ENCODE measurements around the gene PSEN1.
"Not testable (repeated sequence)": the region's sequence is repeated elsewhere in the genome, so short reads cannot be mapped to it uniquely, and the experiment has no call there.

PSEN1 gene

GRCh38 chr14:73172500-73172899 lies 36.2 kb downstream of the PSEN1 start:
- Mint-ChIP-seq H3K27ac (no peak overlapping the region), H3K4me1 (ENCODE audit: low read depth) (peaks cover 3% of the 10 kb centered on the region), H3K4me3 (no peak overlapping the region), H3K9me3 (no peaks in the 10 kb centered on the region), H3K36me3 (ENCODE audit: low read depth) (peaks cover 44% of the 10 kb centered on the region), H3K27me3 (ENCODE audit: low read depth) (no peaks in the 10 kb centered on the region)
- DNase-seq (ENCODE audit: low spot score), result no peak

DNA sequence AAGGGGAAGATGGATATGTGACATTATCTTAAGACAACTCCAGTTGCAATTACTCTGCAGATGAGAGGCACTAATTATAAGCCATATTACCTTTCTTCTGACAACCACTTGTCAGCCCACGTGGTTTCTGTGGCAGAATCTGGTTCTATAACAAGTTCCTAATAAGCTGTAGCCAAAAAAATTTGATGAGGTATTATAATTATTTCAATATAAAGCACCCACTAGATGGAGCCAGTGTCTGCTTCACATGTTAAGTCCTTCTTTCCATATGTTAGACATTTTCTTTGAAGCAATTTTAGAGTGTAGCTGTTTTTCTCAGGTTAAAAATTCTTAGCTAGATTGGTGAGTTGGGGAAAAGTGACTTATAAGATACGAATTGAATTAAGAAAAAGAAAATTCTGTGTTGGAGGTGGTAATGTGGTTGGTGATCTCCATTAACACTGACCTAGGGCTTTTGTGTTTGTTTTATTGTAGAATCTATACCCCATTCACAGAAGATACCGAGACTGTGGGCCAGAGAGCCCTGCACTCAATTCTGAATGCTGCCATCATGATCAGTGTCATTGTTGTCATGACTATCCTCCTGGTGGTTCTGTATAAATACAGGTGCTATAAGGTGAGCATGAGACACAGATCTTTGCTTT lies 36.9 kb downstream of the PSEN1 start:
- DNase-seq (ENCODE audit: low spot score), result no peak
- Mint-ChIP-seq H3K4me1 (ENCODE audit: low read depth) (peaks cover 3% of the 10 kb centered on the region), H3K27me3 (ENCODE audit: low read depth) (no peaks in the 10 kb centered on the region), H3K4me3 (no peak overlapping the region), H3K36me3 (ENCODE audit: low read depth) (peaks cover 45% of the 10 kb centered on the region), H3K27ac (no peak overlapping the region), H3K9me3 (no peaks in the 10 kb centered on the region)

DNA sequence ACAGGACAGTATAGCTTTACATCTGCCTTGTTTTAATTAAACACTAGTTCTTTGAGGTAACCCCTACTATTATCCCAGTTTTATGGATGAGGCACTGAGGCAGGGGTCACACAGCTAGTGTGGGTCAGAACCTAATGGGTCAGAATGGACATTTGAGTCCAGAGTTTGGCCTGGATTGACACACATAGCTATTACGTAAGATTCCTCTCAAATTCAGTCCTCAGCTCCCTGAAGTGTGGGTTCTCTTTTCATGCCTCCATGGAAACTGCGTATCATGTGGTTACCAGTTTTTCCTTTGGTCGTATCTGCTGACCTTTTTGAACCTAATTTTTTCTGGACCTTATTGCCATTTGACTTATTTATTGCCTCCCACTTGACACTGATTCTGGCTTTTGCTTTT lies 40.4 kb downstream of the PSEN1 start:
- H3K36me3 Mint-ChIP-seq (ENCODE audit: low read depth), result peaks cover 32% of the 10 kb centered on the region

DNA sequence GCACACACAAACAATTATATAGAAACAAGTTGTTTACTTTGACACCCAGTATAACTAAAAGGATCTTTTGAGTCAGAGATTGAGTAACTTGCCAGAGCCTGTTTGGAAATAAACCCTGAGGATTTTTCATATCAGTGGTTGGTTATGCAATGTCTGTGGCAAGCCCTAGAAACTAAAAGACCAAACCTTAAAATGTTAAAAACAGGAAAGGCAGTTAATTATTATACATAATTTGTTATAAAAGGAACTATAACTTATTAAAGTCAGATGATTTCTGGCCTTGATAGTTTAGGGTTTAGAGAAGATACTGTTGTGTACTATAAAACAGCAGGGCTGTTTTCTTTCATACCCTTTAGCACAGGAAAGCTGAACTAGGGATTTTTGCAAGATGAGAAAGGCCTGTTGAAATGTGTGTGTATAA lies 44.1 kb downstream of the PSEN1 start:
- Mint-ChIP-seq H3K27ac (no peak overlapping the region), H3K4me3 (no peak overlapping the region), H3K9me3 (no peaks in the 10 kb centered on the region), H3K4me1 (ENCODE audit: low read depth) (peaks cover 3% of the 10 kb centered on the region), H3K36me3 (ENCODE audit: low read depth) (peaks cover 21% of the 10 kb centered on the region), H3K27me3 (ENCODE audit: low read depth) (no peaks in the 10 kb centered on the region)
- no peak for DNase-seq (ENCODE audit: low spot score)

More for the DNA sequence above, 40.4 kb downstream of the PSEN1 start:
- Mint-ChIP-seq H3K4me3 (no peak overlapping the region), H3K9me3 (no peaks in the 10 kb centered on the region), H3K4me1 (ENCODE audit: low read depth) (peaks cover 3% of the 10 kb centered on the region), H3K27ac (no peak overlapping the region), H3K27me3 (ENCODE audit: low read depth) (no peaks in the 10 kb centered on the region)
- no peak for DNase-seq (ENCODE audit: low spot score)

DNA sequence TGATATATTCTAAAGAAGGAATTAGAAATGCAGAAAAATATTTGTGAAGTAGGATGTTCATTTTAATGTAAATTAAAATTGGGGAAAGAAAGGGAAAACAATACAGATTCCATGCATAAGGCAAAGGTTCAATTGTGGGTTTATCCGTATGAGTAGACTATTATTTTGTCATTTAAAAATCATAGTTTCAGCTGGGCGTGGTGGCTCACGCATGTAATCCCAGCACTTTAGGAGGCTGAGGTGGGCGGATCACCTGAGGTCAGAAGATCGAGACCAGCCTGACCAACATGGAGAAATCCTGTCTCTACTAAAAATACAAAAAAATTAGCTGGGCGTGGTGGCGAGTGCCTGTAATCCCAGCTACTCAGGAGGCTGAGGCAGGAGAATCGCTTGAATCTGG lies 44.7 kb downstream of the PSEN1 start:
- not testable (repeated sequence) for H3K4me1 Mint-ChIP-seq (ENCODE audit: low read depth); H3K27ac Mint-ChIP-seq; H3K4me3 Mint-ChIP-seq; H3K9me3 Mint-ChIP-seq; H3K27me3 Mint-ChIP-seq (ENCODE audit: low read depth); DNase-seq (ENCODE audit: low spot score)
- H3K36me3 Mint-ChIP-seq (ENCODE audit: low read depth), result peaks cover 19% of the 10 kb centered on the region

- no peaks in the 10 kb centered on the region for H3K9me3 Mint-ChIP-seq
- DNase-seq (ENCODE audit: low spot score), result no peak
- H3K36me3 Mint-ChIP-seq (ENCODE audit: low read depth), result peaks cover 23% of the 10 kb centered on the region
- no peaks in the 10 kb centered on the region for H3K4me1 Mint-ChIP-seq (ENCODE audit: low read depth)
- H3K4me3 Mint-ChIP-seq, result no peak overlapping the region
- no peak overlapping the region for H3K27ac Mint-ChIP-seq
- no peaks in the 10 kb centered on the region for H3K27me3 Mint-ChIP-seq (ENCODE audit: low read depth)
Measured at GRCh38 chr14:73188501-73188911, 52.2 kb downstream of the PSEN1 start.

DNA sequence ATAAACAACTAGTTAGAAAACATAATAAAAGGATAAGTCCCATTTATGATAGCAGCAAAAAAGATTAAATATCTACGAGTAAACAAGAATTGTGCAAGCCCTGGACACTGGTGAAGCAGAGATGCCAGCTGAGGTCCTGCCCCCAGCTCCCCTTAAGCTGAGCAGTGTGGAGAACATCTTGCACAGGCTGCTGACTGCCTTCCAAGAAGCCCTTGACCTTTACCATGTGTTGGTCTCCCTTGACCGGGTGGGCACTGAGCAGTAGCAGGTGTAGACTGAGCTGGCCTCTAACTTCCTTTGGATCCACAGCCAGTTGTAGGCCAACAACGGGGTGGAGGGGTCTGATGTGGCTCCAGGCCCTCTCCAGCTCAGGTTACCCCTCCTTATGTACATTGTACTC lies 53.3 kb downstream of the PSEN1 start:
- peaks cover 30% of the 10 kb centered on the region for H3K36me3 Mint-ChIP-seq (ENCODE audit: low read depth)

GRCh38 chr14:73191441-73191840 lies 55.1 kb downstream of the PSEN1 start:
- no peaks in the 10 kb centered on the region for H3K27me3 Mint-ChIP-seq (ENCODE audit: low read depth)
- H3K36me3 Mint-ChIP-seq (ENCODE audit: low read depth), result peaks cover 42% of the 10 kb centered on the region
- H3K9me3 Mint-ChIP-seq, result no peaks in the 10 kb centered on the region
- no peak overlapping the region for H3K4me3 Mint-ChIP-seq
- H3K27ac Mint-ChIP-seq, result no peak overlapping the region
- no peaks in the 10 kb centered on the region for H3K4me1 Mint-ChIP-seq (ENCODE audit: low read depth)
- no peak for DNase-seq (ENCODE audit: low spot score)

More for the DNA sequence above, 53.3 kb downstream of the PSEN1 start:
- no peaks in the 10 kb centered on the region for H3K4me1 Mint-ChIP-seq (ENCODE audit: low read depth)
- no peaks in the 10 kb centered on the region for H3K9me3 Mint-ChIP-seq
- H3K4me3 Mint-ChIP-seq, result no peak overlapping the region
- H3K27ac Mint-ChIP-seq, result no peak overlapping the region
- no peaks in the 10 kb centered on the region for H3K27me3 Mint-ChIP-seq (ENCODE audit: low read depth)
- no peak for DNase-seq (ENCODE audit: low spot score)

DNA sequence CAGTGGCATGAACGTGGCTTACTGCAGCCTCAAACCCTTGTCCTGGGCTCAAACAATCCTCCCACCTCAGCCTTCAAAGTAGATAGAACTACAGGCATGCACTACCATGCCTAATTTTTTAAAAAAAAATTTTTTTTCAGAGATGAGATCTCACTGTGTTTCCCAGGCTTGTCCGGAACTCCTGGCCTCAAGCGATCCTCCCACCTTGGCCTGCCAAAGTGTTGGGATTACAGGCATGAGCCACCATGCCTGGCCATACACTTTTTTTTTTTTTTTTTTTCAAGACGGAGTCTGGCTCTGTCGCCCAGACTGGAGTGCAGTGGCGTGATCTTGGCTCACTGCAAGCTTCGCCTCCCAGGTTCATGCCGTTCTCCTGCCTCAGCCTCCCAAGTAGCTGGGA lies 58.0 kb downstream of the PSEN1 start:
- H3K27ac Mint-ChIP-seq; DNase-seq (ENCODE audit: low spot score); H3K4me1 Mint-ChIP-seq (ENCODE audit: low read depth); H3K4me3 Mint-ChIP-seq; H3K9me3 Mint-ChIP-seq; H3K27me3 Mint-ChIP-seq (ENCODE audit: low read depth): not testable (repeated sequence)
- H3K36me3 Mint-ChIP-seq (ENCODE audit: low read depth), result peaks cover 46% of the 10 kb centered on the region

DNA sequence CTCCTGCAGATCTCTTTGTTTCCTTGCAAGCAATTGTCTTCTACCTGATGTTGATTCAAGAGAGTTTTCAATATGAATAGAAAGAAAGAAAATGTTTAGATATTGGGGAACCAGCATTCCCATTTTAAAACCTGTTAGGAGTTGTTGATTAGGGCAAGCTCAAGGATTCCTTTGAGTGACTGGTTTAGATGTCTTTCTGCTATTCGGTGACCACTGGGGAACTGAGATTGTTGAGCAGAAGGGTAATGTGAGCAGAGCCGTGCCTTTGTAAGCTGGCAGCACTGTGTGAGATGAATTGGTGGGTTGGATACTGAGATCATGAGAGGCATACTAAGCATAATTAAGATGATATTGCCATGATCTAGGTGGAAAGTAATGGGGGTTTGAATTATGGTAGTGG lies 61.9 kb downstream of the PSEN1 start:
- H3K36me3 Mint-ChIP-seq (ENCODE audit: low read depth), result peaks cover 49% of the 10 kb centered on the region
- no peak overlapping the region for H3K4me3 Mint-ChIP-seq
- DNase-seq (ENCODE audit: low spot score), result no peak
- H3K27me3 Mint-ChIP-seq (ENCODE audit: low read depth), result no peaks in the 10 kb centered on the region
- no peaks in the 10 kb centered on the region for H3K4me1 Mint-ChIP-seq (ENCODE audit: low read depth)
- no peaks in the 10 kb centered on the region for H3K9me3 Mint-ChIP-seq
- H3K27ac Mint-ChIP-seq, result no peak overlapping the region

- Mint-ChIP-seq H3K36me3 (ENCODE audit: low read depth) (peaks cover 60% of the 10 kb centered on the region), H3K27ac (no peak overlapping the region), H3K4me1 (ENCODE audit: low read depth) (no peaks in the 10 kb centered on the region), H3K4me3 (no peak overlapping the region), H3K9me3 (peaks cover 15% of the 10 kb centered on the region), H3K27me3 (ENCODE audit: low read depth) (no peaks in the 10 kb centered on the region)
- no peak for DNase-seq (ENCODE audit: low spot score)
Measured at GRCh38 chr14:73203527-73203926, 67.2 kb downstream of the PSEN1 start.

DNA sequence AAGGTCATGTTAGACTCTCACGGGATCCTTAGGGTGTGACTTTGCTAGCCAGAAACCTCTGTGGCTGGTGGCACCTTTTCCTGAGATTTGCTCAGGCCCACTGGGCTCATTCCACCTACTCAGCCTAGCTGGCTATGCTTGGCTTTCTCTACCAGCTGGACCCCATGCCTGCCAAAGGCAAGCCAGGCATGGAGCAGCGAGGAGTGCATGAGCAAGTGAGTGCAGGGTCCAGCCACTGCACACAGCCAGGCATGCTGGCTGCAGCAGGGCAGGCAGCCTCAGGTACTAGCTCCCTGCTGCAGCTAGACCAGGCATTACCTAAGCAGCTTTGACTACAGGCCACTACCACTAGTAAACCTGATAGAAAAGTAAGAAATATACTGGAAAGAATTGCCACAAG lies 71.3 kb downstream of the PSEN1 start:
- Mint-ChIP-seq H3K27ac (no peak overlapping the region), H3K27me3 (ENCODE audit: low read depth) (no peaks in the 10 kb centered on the region), H3K4me1 (ENCODE audit: low read depth) (no peaks in the 10 kb centered on the region)

GRCh38 chr14:73208390-73208789 lies 72.1 kb downstream of the PSEN1 start:
- no peak overlapping the region for H3K4me3 Mint-ChIP-seq
- peaks cover 69% of the 10 kb centered on the region for H3K36me3 Mint-ChIP-seq (ENCODE audit: low read depth)

More for the DNA sequence above, 71.3 kb downstream of the PSEN1 start:
- no peak for DNase-seq (ENCODE audit: low spot score)
- H3K36me3 Mint-ChIP-seq (ENCODE audit: low read depth), result peaks cover 66% of the 10 kb centered on the region
- no peak overlapping the region for H3K4me3 Mint-ChIP-seq
- peaks cover 15% of the 10 kb centered on the region for H3K9me3 Mint-ChIP-seq

GRCh38 chr14:73208846-73209245 lies 72.5 kb downstream of the PSEN1 start:
- no peaks in the 10 kb centered on the region for H3K4me1 Mint-ChIP-seq (ENCODE audit: low read depth)
- H3K9me3 Mint-ChIP-seq, result peaks cover 15% of the 10 kb centered on the region
- no peak for DNase-seq (ENCODE audit: low spot score)
- H3K27me3 Mint-ChIP-seq (ENCODE audit: low read depth), result no peaks in the 10 kb centered on the region
- H3K4me3 Mint-ChIP-seq, result no peak overlapping the region
- H3K27ac Mint-ChIP-seq, result no peak overlapping the region
- H3K36me3 Mint-ChIP-seq (ENCODE audit: low read depth), result peaks cover 70% of the 10 kb centered on the region

More at GRCh38 chr14:73208390-73208789, 72.1 kb downstream of the PSEN1 start:
- Mint-ChIP-seq H3K27me3 (ENCODE audit: low read depth) (no peaks in the 10 kb centered on the region), H3K27ac (no peak overlapping the region), H3K9me3 (peaks cover 15% of the 10 kb centered on the region), H3K4me1 (ENCODE audit: low read depth) (no peaks in the 10 kb centered on the region)
- no peak for DNase-seq (ENCODE audit: low spot score)

GRCh38 chr14:73209953-73210352 lies 73.6 kb downstream of the PSEN1 start:
- H3K9me3 Mint-ChIP-seq, result peaks cover 15% of the 10 kb centered on the region
- H3K27me3 Mint-ChIP-seq (ENCODE audit: low read depth), result no peaks in the 10 kb centered on the region
- H3K36me3 Mint-ChIP-seq (ENCODE audit: low read depth), result peaks cover 70% of the 10 kb centered on the region
- H3K4me1 Mint-ChIP-seq (ENCODE audit: low read depth), result no peaks in the 10 kb centered on the region
- H3K27ac Mint-ChIP-seq, result no peak overlapping the region
- H3K4me3 Mint-ChIP-seq, result no peak overlapping the region
- no peak for DNase-seq (ENCODE audit: low spot score)
